ENCODE measurements around the gene SCUBE1.
"Not testable (repeated sequence)": the region's sequence is repeated elsewhere in the genome, so short reads cannot be mapped to it uniquely, and the experiment has no call there.

The SCUBE1 gene

DNA sequence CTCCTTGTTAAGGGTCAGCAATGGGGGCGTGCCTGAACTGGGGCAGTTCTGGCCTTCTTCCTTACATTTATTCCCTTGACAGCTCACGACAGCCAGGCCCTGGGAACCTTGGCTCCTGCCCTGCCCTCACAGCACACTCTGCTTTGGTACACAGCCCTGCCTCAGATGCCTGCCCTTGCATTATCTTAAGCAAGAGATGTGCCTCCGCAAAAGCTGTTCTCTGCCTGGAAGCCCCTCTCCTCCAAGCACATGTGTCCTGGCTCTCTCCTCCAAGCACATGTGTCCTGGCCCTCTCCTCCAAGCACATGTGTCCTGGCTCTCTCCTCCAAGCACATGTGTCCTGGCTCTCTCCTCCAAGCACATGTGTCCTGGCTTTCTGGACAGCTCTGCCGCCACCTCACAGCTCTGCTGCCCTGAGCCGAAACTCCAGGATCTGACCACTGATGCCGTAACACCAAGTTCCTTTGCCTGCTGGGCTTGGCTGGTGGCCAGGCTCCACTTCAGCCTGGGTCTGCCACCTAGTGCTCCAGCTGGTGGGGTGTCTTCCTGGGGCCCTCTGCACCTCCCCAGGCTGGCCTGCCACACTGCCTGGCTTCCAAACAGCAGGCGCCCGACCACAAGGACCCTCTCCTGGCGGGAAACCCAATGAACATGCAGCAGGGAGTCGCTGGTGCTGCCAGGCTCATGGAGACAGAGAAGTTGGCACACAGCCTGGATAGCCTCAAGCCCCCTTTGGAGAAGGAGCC is 53.0 kb downstream of the SCUBE1 start:
- H3K4me3 ChIP-seq (ENCODE audit: low read depth, low read length), result peak overlapping the region; percentile 15
- TF ChIP-seq, protein P1, sequence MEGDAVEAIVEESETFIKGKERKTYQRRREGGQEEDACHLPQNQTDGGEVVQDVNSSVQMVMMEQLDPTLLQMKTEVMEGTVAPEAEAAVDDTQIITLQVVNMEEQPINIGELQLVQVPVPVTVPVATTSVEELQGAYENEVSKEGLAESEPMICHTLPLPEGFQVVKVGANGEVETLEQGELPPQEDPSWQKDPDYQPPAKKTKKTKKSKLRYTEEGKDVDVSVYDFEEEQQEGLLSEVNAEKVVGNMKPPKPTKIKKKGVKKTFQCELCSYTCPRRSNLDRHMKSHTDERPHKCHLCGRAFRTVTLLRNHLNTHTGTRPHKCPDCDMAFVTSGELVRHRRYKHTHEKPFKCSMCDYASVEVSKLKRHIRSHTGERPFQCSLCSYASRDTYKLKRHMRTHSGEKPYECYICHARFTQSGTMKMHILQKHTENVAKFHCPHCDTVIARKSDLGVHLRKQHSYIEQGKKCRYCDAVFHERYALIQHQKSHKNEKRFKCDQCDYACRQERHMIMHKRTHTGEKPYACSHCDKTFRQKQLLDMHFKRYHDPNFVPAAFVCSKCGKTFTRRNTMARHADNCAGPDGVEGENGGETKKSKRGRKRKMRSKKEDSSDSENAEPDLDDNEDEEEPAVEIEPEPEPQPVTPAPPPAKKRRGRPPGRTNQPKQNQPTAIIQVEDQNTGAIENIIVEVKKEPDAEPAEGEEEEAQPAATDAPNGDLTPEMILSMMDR (IDR thresholded peaks at IDR 0.05; ENCODE audit: low read depth, low read length, missing control alignments), result no peak
- in situ Hi-C loops (cut with HindIII; ENCODE audit: low sequenced_read_pairs), result no loop called here
- peak; percentile 23 for DNase-seq (ENCODE audit: low read depth)

DNA sequence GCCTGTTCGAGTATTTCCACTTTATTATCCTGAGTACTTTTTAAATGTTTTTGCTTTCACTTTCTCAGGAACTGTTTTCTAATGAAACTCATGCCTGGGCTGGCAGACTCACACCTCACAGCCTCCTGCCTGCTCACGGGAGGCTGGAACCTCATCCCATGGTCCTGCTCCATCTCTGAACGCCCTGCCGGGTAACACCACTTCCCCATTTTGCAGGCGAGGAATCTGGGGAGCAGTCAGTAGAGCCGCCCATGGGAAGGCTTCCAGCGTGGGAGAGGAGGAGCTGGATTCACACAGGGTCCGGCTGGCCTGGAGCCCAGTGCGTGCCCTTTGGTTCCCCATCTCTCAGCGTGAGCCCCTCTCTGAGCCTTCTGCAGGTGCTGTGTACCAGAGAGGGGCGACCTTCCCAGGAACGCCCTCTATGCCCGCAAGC is 53.6 kb downstream of the SCUBE1 start:
- DNase-seq (ENCODE audit: low read depth), result no peak
- H3K4me3 ChIP-seq (ENCODE audit: low read depth, low read length), result peak overlapping the region; percentile 15
- in situ Hi-C loops (cut with HindIII; ENCODE audit: low sequenced_read_pairs), result no loop called here
- TF ChIP-seq, protein P1 (IDR thresholded peaks at IDR 0.05; ENCODE audit: low read depth, low read length, missing control alignments), result no peak

DNA sequence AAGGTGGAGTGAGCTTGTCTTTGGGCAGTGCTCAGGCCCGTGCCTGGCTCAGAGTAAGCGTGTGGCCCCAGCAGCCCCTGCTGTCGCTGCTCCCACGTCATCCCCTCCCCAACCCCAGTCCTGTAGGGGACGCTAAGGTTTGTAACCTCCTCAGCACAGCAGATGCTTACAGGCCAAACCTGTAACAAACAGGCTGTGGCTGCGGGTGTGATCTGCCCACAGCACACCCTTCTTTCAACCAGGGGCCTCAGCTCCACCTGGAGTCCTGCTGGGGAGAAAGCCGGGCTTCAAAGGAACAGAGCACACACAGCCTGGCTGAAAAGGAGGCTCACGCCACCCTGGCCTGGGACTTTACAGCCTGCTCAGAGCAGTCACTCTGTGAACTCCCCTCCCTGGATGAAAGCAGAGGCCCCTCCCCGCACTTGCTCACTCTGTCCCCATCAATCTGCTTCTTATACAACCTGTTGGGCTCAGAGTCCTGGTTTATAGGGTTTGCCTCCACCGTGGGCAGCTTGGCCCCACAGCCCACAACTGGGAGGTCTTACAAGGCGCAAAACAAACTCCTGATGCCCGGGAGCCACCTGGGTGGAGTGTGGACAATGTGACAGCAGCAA is 54.3 kb downstream of the SCUBE1 start:
- TF ChIP-seq, protein P1 (IDR thresholded peaks at IDR 0.05; ENCODE audit: low read depth, low read length, missing control alignments), result no peak
- in situ Hi-C loops (cut with HindIII; ENCODE audit: low sequenced_read_pairs), result no loop called here
- H3K4me3 ChIP-seq (ENCODE audit: low read depth, low read length), result peak overlapping the region; percentile 15
- no peak for DNase-seq (ENCODE audit: low read depth)

DNA sequence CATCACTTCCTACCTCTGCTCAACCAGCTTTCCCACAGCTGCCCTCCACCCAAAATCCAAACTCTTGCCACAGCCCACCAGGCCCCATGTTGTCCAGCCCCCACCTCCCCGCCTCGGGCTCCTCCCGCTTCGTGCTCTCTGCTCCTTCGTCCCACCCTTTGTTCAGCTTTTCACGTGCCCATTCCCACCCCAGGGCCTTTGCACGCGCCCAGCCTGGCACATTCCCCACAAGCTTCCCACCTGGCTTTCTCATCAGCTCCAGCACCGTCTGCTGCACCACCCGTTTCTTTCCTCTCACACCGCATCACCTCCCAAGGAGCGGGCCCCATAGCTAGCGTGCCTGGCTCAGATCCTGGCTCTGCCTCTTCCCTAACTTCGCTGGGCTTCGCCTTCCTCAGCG is 54.8 kb downstream of the SCUBE1 start:
- no peak for DNase-seq (ENCODE audit: low read depth)
- in situ Hi-C loops (cut with HindIII; ENCODE audit: low sequenced_read_pairs), result no loop called here
- TF ChIP-seq, protein P1 (IDR thresholded peaks at IDR 0.05; ENCODE audit: low read depth, low read length, missing control alignments), result no peak
- no peak overlapping the region for H3K4me3 ChIP-seq (ENCODE audit: low read depth, low read length)

DNA sequence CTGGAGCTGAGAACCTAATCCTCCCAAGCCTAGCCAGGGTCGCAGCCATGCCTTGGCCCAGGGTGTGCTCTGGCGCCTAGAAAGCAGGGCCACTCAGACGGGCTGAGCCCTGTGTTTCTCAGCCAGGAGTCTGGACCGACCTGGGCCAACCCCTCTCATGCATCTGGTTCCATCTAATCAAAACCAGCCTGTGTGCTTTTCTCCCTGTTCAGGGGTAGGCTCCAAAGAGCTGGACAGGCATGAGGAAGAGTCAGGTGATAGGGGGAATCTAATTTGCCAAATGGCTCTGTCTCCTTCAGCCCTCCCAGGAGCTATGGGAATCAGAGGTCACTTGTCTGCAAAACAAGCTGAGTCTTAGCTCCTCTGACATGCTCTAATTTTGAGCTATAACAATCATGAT is 55.7 kb downstream of the SCUBE1 start:
- TF ChIP-seq, protein P1 (IDR thresholded peaks at IDR 0.05; ENCODE audit: low read depth, low read length, missing control alignments), result no peak
- H3K4me3 ChIP-seq (ENCODE audit: low read depth, low read length), result no peak overlapping the region
- no peak for DNase-seq (ENCODE audit: low read depth)
- in situ Hi-C loops (cut with HindIII; ENCODE audit: low sequenced_read_pairs), result no loop called here

DNA sequence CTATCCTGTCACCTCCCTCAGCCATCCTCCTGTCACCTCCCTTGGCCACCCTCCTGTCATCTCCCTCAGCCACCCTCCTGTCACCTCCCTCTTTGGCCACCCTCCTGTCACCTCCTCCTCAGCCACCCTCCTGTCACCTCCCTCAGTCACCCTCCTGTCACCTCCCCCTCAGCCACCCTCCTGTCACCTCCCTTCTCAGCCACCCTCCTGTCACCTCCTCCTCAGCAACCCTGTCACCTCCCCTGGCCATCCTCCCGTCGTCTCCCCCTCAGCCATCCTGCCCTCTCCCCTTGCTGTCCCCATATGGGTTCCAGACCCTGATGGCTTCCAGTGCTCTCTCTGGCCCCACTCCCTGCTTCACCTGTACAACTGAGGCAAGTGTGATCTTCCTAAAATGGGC is 61.8 kb downstream of the SCUBE1 start:
- no peak overlapping the region for H3K4me3 ChIP-seq (ENCODE audit: low read depth, low read length)
- in situ Hi-C loops (cut with HindIII; ENCODE audit: low sequenced_read_pairs), result no loop called here
- TF ChIP-seq, protein P1 (IDR thresholded peaks at IDR 0.05; ENCODE audit: low read depth, low read length, missing control alignments), result no peak
- DNase-seq (ENCODE audit: low read depth), result no peak

DNA sequence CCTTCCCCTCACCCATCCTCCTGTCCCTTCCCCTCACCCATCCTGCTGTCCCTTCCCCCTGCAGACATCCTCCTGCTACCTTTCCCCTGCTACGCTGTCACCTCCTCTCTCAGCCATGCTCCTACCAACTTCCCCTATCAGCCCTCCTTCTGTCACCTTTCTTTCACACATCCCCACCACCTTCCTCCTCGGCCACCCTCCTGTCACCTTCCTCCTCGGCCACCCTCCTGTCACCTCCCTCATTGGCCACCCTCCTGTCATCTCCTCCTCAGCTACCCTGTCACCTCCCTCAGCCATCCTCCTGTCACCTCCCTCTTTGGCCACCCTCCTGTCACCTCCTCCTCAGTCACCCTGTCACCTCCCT is 62.7 kb downstream of the SCUBE1 start:
- H3K4me3 ChIP-seq (ENCODE audit: low read depth, low read length); in situ Hi-C loops (cut with HindIII; ENCODE audit: low sequenced_read_pairs); DNase-seq (ENCODE audit: low read depth): not testable (repeated sequence)

Data from astrocyte of the cerebellum (primary cell).